HG03135 (cell line): ENCODE results near the gene TAGLN3.
A peak's percentile ranks its signal among the peaks of the same experiment; 100 is the strongest.

Experiments
- ATAC-seq: cut with Tn5 transposase; IDR thresholded peaks from one replicate; pipeline ENCODE4 v1.9.1; 2021; ENCODE audit warnings: mild to moderate bottlenecking, moderate library complexity; ENCODE audit not compliant: unreplicated experiment

The TAGLN3 gene

GRCh38 chr3:111976254-111976653, 22.5 kb upstream of the TAGLN3 start:
- no peak for ATAC-seq

- peak; percentile 94 for ATAC-seq
These were observed 19.9 kb upstream of the TAGLN3 start, which contains the start of gene ABHD10 for GRCh38 chr3:111978583-111979433. Gene ABHD10 (plus strand): TSS chr3:111979026. CDS start chr3:111979062, 36 bp downstream.

GRCh38 chr3:111979434-111980038, 19.2 kb upstream of the TAGLN3 start:
- peak; percentile 47 for ATAC-seq

GRCh38 chr3:111980716-111981456, 17.8 kb upstream of the TAGLN3 start:
- no peak for ATAC-seq

- ATAC-seq: no peak
These were observed 17.3 kb upstream of the TAGLN3 start for GRCh38 chr3:111981457-111981763.

- no peak for ATAC-seq
These were observed 14.0 kb upstream of the TAGLN3 start for GRCh38 chr3:111984636-111985298.

- ATAC-seq: no peak
These were observed 11.9 kb upstream of the TAGLN3 start for GRCh38 chr3:111986800-111987199.

GRCh38 chr3:111989061-111989678, 9.6 kb upstream of the TAGLN3 start:
- ATAC-seq: no peak

- ATAC-seq: no peak
These were observed 5.7 kb upstream of the TAGLN3 start for GRCh38 chr3:111993038-111993437.

- ATAC-seq: no peak
These were observed 982 bp downstream of the TAGLN3 start for GRCh38 chr3:111999484-112000324.

- no peak for ATAC-seq
These were observed 1.6 kb downstream of the TAGLN3 start for GRCh38 chr3:112000367-112000771.

- ATAC-seq: no peak
These were observed 2.2 kb downstream of the TAGLN3 start for GRCh38 chr3:112000966-112001365.

- no peak for ATAC-seq
These were observed 2.8 kb downstream of the TAGLN3 start for GRCh38 chr3:112001526-112001925.

- ATAC-seq: no peak
These were observed 3.6 kb downstream of the TAGLN3 start for GRCh38 chr3:112002096-112002971.

GRCh38 chr3:112003321-112004080, 4.8 kb downstream of the TAGLN3 start:
- ATAC-seq: no peak

- ATAC-seq: no peak
These were observed 5.5 kb downstream of the TAGLN3 start for GRCh38 chr3:112004187-112004586.

GRCh38 chr3:112004669-112005068, 5.9 kb downstream of the TAGLN3 start:
- ATAC-seq: no peak

- ATAC-seq: no peak
These were observed 6.5 kb downstream of the TAGLN3 start for GRCh38 chr3:112005091-112005672.
